ENCODE measurements around the gene LRRC25.

DNA sequence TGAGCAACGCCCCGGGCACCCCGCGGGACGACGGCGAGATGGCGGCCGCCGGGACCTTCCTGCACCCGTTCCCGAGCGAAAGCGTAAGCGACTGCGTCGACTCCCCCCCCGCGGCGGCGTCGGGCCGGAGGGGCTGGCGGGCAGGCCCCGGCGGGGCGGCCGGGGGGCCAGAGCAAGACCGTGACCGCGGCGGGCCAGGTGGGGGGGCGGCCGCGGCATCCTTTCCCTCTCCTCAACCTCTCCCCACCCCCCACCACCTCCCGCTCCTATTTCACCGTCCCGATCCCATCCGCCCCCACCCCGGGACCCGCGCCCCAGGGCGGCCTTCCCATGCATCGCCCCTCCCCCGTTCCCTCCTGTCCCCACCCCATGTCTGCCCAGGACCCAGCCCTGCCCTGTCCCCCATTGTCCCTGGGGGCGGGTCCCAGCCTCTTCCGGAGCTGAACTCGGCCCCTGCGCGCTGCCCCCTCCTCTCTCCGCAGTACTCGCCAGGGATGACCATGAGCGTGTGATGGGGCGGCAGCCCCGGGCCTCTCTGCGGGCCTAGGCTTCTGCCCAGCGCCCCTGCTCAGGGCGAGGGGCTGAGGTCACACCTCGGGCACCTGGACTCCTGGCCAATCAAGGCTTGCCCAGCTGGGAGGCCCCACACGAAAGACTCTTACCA is 36.4 kb upstream of the LRRC25 start:
- no peak for TF ChIP-seq POLR2AphosphoS5 (IDR thresholded peaks at IDR 0.05; ENCODE audit: low read depth, low read length)
- TF ChIP-seq POLR2A (IDR thresholded peaks at IDR 0.05; ENCODE audit: low read depth, low read length): no peak

Measured in GM12891 (cell line).